ENCODE measurements around the gene FAM83F.

DNA sequence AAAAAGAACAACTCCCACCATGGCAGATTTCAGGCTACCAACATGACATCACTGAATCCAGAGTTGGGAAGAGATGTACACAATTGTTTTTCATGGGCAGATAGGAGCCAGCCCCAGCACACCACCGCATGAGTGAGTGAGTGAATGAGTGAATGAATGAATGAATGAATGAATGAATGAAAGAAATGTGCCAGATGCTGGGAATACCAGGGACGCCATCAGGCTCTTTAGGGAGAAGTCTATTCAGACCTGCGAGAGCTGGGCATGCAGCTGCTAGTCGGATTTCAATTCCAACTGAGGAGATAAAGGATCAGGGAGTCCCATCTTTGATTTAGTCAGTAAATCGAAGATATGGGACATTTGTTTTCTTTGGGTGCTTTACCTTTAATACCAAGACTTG lies 15.3 kb upstream of the FAM83F start:
- no peak for TF ChIP-seq CTCF (optimal IDR thresholded peaks at IDR 0.05 in 1 of 3, IDR thresholded peaks at IDR 0.05 in 1 of 3, conservative IDR thresholded peaks at IDR 0.05 in 1 of 3; ENCODE audit: extremely low read depth in 1 of 3, insufficient read depth in 2 of 3, low read length in 3 of 3)
- no peak for TF ChIP-seq EZH2 (IDR thresholded peaks at IDR 0.05; ENCODE audit: low read length)
